ENCODE data around the gene BATF3. TPM values are rescaled to one million over a fixed set of nuclear protein-coding genes. Genes with fewer than 3 reads are reported as not detected.
"Not testable (repeated sequence)": the region's sequence is repeated elsewhere in the genome, so short reads cannot be mapped to it uniquely, and the experiment has no call there.

BATF3 gene
- total RNA-seq, 1 donor from 2014 or later, result not detected

DNA sequence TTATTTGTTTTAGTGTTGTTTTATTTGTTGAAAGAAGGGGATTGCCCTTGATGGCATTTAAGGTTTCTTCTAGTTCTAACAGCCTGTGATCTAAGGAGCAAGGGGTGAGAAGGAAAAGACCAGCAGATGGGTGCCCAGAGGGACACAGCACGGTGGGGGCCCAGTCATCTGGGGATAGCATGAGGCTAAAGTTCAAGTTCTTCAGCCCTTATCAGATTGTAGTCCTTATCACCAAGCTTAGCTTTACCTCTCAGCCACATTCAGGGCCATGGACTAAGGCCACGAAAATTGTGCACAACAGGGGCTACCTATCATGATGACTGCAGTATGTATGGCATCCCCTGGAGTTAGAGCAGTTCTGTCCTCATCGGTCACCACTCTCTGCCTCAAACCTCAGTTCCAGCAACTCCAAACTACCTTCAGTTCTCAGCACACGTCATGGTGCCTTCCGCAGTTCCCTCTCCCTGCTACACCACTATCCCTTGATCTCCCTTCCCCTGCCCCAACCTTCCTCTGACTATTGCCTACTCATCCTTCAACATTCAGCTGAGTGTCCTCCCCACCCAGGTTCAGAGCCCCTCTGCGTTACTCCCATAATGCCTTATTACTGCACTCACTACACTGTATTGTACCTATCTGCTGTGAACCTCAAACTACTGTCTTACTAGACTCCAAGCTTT is 54.6 kb downstream of the BATF3 start:
- H3K9me3 Mint-ChIP-seq, result no peaks in the 10 kb centered on the region

DNA sequence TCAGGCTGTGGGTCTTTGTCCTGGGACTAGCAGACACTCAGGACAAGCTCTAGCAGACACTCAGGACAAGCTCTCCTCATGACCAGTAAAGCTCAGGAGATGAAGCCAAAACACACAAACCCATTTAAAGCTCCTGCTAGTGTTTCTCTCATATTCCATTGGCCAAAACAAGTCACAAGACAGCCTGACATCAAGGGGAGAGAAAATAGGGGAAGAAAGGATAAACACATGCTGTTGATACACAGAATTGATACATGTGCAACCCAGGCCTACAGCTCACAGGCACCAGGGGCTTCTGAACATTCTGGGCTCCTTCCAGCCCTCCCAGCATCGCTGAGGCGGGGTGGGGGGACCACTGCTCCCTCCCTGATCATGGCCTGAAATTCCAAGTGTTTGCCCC is 55.8 kb downstream of the BATF3 start:
- H3K4me1 Mint-ChIP-seq, result no peaks in the 10 kb centered on the region
- Histone ChIP-seq H3K4me2 (no peak overlapping the region), H3K27me3 (no peaks in the 10 kb centered on the region), H3K4me1 (no peaks in the 10 kb centered on the region), H3K4me3 (no peak overlapping the region), H3K9ac (no peak overlapping the region), H3K79me2 (ENCODE audit: low read depth) (no peaks in the 10 kb centered on the region), H4K20me1 (ENCODE audit: low read depth) (no peaks in the 10 kb centered on the region), H2AFZ (replicated peaks) (no peak overlapping the region), H3F3A (ENCODE audit: low read depth) (no peaks in the 10 kb centered on the region), H3K9me3 (ENCODE audit: low read depth) (no peaks in the 10 kb centered on the region), H3K36me3 (no peaks in the 10 kb centered on the region), H3K27ac (no peak overlapping the region)
- H3K27ac Mint-ChIP-seq, result no peak overlapping the region
- H3K4me3 Mint-ChIP-seq, result no peak overlapping the region
- no peaks in the 10 kb centered on the region for H3K9me3 Mint-ChIP-seq
- peaks cover 12% of the 10 kb centered on the region for H3K27me3 Mint-ChIP-seq (ENCODE audit: insufficient read depth, low read depth)
- no peak for DNase-seq (ENCODE audit: low spot score)
- no peaks in the 10 kb centered on the region for H3K36me3 Mint-ChIP-seq
- TF ChIP-seq EZH2phosphoT487 (IDR thresholded peaks at IDR 0.05), result no peak

More for the DNA sequence above, 54.6 kb downstream of the BATF3 start:
- DNase-seq (ENCODE audit: low spot score), result no peak
- no peak for TF ChIP-seq EZH2phosphoT487 (IDR thresholded peaks at IDR 0.05)
- H2AFZ ChIP-seq (replicated peaks), result no peak overlapping the region
- H3K4me2 ChIP-seq, result no peak overlapping the region
- no peak overlapping the region for H3K27ac ChIP-seq
- H3K4me3 Mint-ChIP-seq, result no peak overlapping the region
- H3K9ac ChIP-seq, result no peak overlapping the region
- H3K4me1 Mint-ChIP-seq, result no peaks in the 10 kb centered on the region
- no peaks in the 10 kb centered on the region for H3K36me3 Mint-ChIP-seq
- no peaks in the 10 kb centered on the region for H3K9me3 ChIP-seq (ENCODE audit: low read depth)
- H3K4me1 ChIP-seq, result no peaks in the 10 kb centered on the region
- peaks cover 10% of the 10 kb centered on the region for H3K27me3 Mint-ChIP-seq (ENCODE audit: insufficient read depth, low read depth)
- H3K36me3 ChIP-seq, result no peaks in the 10 kb centered on the region
- no peaks in the 10 kb centered on the region for H3K27me3 ChIP-seq
- H3K79me2 ChIP-seq (ENCODE audit: low read depth), result no peaks in the 10 kb centered on the region
- no peaks in the 10 kb centered on the region for H4K20me1 ChIP-seq (ENCODE audit: low read depth)
- no peak overlapping the region for H3K27ac Mint-ChIP-seq
- H3K4me3 ChIP-seq, result no peak overlapping the region
- no peaks in the 10 kb centered on the region for H3F3A ChIP-seq (ENCODE audit: low read depth)

DNA sequence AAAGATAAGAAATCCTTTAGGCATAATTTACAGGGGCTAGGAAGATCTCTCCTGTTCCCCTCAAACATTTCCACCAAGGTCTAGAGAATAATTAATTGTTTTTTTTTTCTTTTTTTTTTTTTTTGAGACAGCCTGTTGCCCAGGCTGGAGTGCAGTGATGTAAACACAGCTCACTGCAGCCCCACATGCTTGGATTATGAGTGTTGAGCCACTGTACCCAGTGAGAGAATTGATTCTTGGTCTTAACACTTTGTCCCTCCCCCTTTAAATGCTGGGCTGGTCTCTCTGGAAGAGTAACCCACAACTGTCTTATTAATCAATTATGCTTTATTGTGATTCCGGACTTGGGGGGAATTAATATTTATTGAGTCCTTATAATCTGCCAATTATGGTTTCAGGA is 57.7 kb downstream of the BATF3 start:
- no peaks in the 10 kb centered on the region for H4K20me1 ChIP-seq (ENCODE audit: low read depth)
- no peak overlapping the region for H3K27ac Mint-ChIP-seq
- H3K36me3 Mint-ChIP-seq, result no peaks in the 10 kb centered on the region
- DNase-seq (ENCODE audit: low spot score), result no peak
- H3K4me1 Mint-ChIP-seq, result no peaks in the 10 kb centered on the region
- H3K4me1 ChIP-seq, result peaks cover 8% of the 10 kb centered on the region
- H3K9me3 ChIP-seq (ENCODE audit: low read depth), result no peaks in the 10 kb centered on the region
- H3K4me3 Mint-ChIP-seq, result no peak overlapping the region
- no peak overlapping the region for H3K9ac ChIP-seq
- H3K36me3 ChIP-seq, result no peaks in the 10 kb centered on the region
- no peak overlapping the region for H3K4me2 ChIP-seq
- H3K27ac ChIP-seq, result no peak overlapping the region
- no peaks in the 10 kb centered on the region for H3K79me2 ChIP-seq (ENCODE audit: low read depth)
- H3F3A ChIP-seq (ENCODE audit: low read depth), result no peaks in the 10 kb centered on the region
- H3K9me3 Mint-ChIP-seq, result no peaks in the 10 kb centered on the region
- H3K4me3 ChIP-seq, result no peak overlapping the region
- TF ChIP-seq EZH2 (IDR thresholded peaks at IDR 0.05) (no peak), EZH2phosphoT487 (IDR thresholded peaks at IDR 0.05) (no peak)
- TF ChIP-seq, protein P1, sequence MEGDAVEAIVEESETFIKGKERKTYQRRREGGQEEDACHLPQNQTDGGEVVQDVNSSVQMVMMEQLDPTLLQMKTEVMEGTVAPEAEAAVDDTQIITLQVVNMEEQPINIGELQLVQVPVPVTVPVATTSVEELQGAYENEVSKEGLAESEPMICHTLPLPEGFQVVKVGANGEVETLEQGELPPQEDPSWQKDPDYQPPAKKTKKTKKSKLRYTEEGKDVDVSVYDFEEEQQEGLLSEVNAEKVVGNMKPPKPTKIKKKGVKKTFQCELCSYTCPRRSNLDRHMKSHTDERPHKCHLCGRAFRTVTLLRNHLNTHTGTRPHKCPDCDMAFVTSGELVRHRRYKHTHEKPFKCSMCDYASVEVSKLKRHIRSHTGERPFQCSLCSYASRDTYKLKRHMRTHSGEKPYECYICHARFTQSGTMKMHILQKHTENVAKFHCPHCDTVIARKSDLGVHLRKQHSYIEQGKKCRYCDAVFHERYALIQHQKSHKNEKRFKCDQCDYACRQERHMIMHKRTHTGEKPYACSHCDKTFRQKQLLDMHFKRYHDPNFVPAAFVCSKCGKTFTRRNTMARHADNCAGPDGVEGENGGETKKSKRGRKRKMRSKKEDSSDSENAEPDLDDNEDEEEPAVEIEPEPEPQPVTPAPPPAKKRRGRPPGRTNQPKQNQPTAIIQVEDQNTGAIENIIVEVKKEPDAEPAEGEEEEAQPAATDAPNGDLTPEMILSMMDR (IDR thresholded peaks at IDR 0.05), result no peak
- peaks cover 16% of the 10 kb centered on the region for H3K27me3 Mint-ChIP-seq (ENCODE audit: insufficient read depth, low read depth)
- H2AFZ ChIP-seq (replicated peaks), result no peak overlapping the region
- no peaks in the 10 kb centered on the region for H3K27me3 ChIP-seq

DNA sequence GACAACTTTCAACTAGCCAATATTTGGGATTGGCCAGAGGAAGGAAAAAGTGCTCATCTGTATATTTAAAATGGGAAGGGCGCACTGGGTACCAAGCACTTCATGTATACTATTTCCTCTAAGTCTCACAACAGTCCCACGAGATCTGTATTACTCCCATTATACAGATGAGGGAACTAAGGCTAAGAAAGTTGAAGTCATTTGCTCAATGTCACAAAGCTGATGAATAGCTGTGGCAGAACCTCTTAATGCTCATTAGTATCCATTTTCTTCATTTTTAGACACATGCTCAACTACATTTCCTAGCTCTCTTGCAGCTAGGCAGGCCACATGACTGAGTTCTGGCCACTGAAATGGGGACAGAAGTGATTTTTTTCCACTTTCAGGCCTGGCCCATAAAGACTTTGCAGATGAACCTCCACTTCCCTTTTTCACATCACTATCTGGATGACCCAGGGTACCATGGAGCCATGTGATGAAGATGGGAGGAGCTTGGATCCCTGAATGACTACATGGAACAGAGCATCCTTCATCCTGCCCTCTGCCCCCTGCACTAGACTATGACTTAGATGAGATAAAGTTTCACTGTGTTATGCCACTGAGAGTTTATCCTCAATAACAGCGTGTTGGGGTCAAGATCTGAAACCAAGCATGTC is 59.3 kb downstream of the BATF3 start:
- no peaks in the 10 kb centered on the region for H3F3A ChIP-seq (ENCODE audit: low read depth)
- H4K20me1 ChIP-seq (ENCODE audit: low read depth), result no peaks in the 10 kb centered on the region
- no peak overlapping the region for H3K4me2 ChIP-seq
- no peaks in the 10 kb centered on the region for H3K9me3 Mint-ChIP-seq
- H2AFZ ChIP-seq (replicated peaks), result no peak overlapping the region
- no peaks in the 10 kb centered on the region for H3K79me2 ChIP-seq (ENCODE audit: low read depth)
- peaks cover 8% of the 10 kb centered on the region for H3K4me1 ChIP-seq
- H3K9ac ChIP-seq, result no peak overlapping the region
- DNase-seq (ENCODE audit: low spot score), result no peak
- TF ChIP-seq EZH2 (IDR thresholded peaks at IDR 0.05), result no peak
- TF ChIP-seq EZH2phosphoT487 (IDR thresholded peaks at IDR 0.05), result no peak
- TF ChIP-seq, protein P1 (IDR thresholded peaks at IDR 0.05), result no peak
- H3K27ac Mint-ChIP-seq, result no peak overlapping the region
- no peaks in the 10 kb centered on the region for H3K36me3 Mint-ChIP-seq
- no peak overlapping the region for H3K4me3 ChIP-seq
- H3K4me3 Mint-ChIP-seq, result no peak overlapping the region
- H3K9me3 ChIP-seq (ENCODE audit: low read depth), result no peaks in the 10 kb centered on the region
- H3K27me3 Mint-ChIP-seq (ENCODE audit: insufficient read depth, low read depth), result peaks cover 16% of the 10 kb centered on the region
- H3K27ac ChIP-seq, result no peak overlapping the region
- no peaks in the 10 kb centered on the region for H3K27me3 ChIP-seq
- no peaks in the 10 kb centered on the region for H3K36me3 ChIP-seq
- H3K4me1 Mint-ChIP-seq, result no peaks in the 10 kb centered on the region

DNA sequence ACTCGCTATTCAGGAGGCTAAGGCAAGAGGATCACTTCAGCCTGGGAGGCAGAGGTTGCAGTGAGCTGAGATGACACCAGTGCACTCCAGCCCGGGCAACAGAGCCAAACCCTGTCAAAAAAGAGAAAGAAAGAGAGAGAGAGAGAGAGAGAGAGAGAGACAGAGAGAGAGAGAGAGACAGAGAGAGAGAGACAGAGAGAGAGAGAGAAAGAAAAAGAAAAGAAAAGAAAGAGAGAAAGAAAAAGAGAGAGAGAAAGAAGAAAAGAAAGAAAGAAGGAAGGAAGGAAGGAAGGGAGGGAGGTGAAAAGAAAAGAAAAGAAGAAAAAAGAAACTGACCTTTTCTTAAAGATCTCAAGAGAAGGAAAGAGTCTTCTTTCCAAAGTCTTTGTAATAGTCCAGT is 60.1 kb downstream of the BATF3 start:
- not testable (repeated sequence) for H3F3A ChIP-seq (ENCODE audit: low read depth); H3K36me3 ChIP-seq; H3K9me3 Mint-ChIP-seq; H3K9me3 ChIP-seq (ENCODE audit: low read depth); DNase-seq (ENCODE audit: low spot score); H3K4me1 ChIP-seq; H3K4me2 ChIP-seq; H4K20me1 ChIP-seq (ENCODE audit: low read depth); H3K27ac ChIP-seq; H3K27ac Mint-ChIP-seq; H3K4me3 ChIP-seq; H2AFZ ChIP-seq (replicated peaks); H3K4me1 Mint-ChIP-seq; H3K79me2 ChIP-seq (ENCODE audit: low read depth); H3K4me3 Mint-ChIP-seq; H3K27me3 ChIP-seq; H3K36me3 Mint-ChIP-seq; H3K9ac ChIP-seq
- H3K27me3 Mint-ChIP-seq (ENCODE audit: insufficient read depth, low read depth), result peaks cover 13% of the 10 kb centered on the region

All from neural progenitor cell (in vitro differentiated cells).